ENCODE data around the gene OVOL3.

GRCh38 chr19:36144624-36145023 is 33.7 kb downstream of the OVOL3 start:
- no peak for TF ChIP-seq CTCF (IDR thresholded peaks at IDR 0.05)
- no peak for TF ChIP-seq POLR2A (IDR thresholded peaks at IDR 0.05)
